ENCODE measurements around the gene TAOK2. TPM values are rescaled to one million over a fixed set of nuclear protein-coding genes. Genes with fewer than 3 reads are reported as not detected.

TAOK2 gene
- total RNA-seq, 1 donor from 2014 or later: 50.0 TPM

DNA sequence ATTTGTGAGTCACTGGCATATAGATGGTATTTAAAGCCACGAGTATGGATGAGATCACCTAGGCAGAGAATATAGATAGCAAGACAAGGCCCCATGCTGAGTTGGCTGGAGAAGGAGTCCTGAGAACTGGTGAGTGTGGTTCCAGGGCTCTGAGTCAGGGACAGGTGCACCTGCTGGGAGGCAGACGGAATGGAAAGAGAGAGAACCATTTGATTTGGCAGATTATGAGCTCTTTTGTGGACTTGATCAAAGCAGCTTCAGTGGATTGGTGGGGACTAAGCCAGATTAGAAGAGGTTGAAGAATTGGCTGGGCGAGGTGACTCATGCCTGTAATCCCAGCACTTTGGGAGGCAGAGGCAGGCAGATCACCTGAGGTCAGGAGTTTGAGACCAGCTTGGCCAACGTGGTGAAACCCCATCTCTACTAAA is 45.1 kb downstream of the TAOK2 start:
- Mint-ChIP-seq H3K4me3 (ENCODE audit: unreplicated experiment) (no peak overlapping the region), H3K9me3 (ENCODE audit: low read depth) (no peaks in the 10 kb centered on the region), H3K36me3 (ENCODE audit: low read depth) (no peaks in the 10 kb centered on the region), H3K27me3 (ENCODE audit: low read depth) (peaks cover 3% of the 10 kb centered on the region), H3K27ac (ENCODE audit: unreplicated experiment) (no peak overlapping the region), H3K4me1 (ENCODE audit: low read depth) (peaks cover 5% of the 10 kb centered on the region)
- TF ChIP-seq, protein P1, sequence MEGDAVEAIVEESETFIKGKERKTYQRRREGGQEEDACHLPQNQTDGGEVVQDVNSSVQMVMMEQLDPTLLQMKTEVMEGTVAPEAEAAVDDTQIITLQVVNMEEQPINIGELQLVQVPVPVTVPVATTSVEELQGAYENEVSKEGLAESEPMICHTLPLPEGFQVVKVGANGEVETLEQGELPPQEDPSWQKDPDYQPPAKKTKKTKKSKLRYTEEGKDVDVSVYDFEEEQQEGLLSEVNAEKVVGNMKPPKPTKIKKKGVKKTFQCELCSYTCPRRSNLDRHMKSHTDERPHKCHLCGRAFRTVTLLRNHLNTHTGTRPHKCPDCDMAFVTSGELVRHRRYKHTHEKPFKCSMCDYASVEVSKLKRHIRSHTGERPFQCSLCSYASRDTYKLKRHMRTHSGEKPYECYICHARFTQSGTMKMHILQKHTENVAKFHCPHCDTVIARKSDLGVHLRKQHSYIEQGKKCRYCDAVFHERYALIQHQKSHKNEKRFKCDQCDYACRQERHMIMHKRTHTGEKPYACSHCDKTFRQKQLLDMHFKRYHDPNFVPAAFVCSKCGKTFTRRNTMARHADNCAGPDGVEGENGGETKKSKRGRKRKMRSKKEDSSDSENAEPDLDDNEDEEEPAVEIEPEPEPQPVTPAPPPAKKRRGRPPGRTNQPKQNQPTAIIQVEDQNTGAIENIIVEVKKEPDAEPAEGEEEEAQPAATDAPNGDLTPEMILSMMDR (IDR thresholded peaks at IDR 0.05): no peak
- no peak for DNase-seq (ENCODE audit: low spot score)

DNA sequence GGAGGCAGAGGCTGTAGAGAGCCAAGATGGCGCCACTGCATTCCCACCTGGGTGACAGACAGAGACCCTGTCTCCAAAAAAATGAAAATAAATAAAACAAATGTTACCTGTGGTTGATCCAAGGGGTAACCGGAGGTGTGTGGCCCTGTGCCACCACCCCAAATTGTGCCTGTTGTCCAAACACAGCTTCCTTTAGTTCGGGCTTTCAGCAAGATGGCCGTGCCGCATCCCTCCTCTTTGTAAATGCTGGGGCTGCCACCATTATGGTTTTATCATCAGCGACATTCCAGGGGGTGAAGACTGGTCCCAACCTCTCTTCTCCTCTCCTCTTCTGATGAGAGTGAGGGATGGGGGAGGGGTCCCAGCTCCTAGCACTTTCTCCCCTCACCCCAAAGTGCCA is 49.2 kb downstream of the TAOK2 start, which contains the start of gene C16orf92:
Gene C16orf92 (plus strand): TSS at position 312 of the 400 bp plus-strand sequence. CDS start 143 bp downstream, outside the sequence.
- Mint-ChIP-seq H3K27ac (ENCODE audit: unreplicated experiment) (no peak within 1 kb of the TSS), H3K36me3 (ENCODE audit: low read depth) (no peaks in the 10 kb centered on the region), H3K27me3 (ENCODE audit: low read depth) (peaks cover 18% of the 10 kb centered on the region), H3K4me1 (ENCODE audit: low read depth) (peaks cover 5% of the 10 kb centered on the region), H3K9me3 (ENCODE audit: low read depth) (no peaks in the 10 kb centered on the region), H3K4me3 (ENCODE audit: unreplicated experiment) (no peak within 1 kb of the TSS)
- TF ChIP-seq, protein P1 (IDR thresholded peaks at IDR 0.05): no peak
- no peak for DNase-seq (ENCODE audit: low spot score)

DNA sequence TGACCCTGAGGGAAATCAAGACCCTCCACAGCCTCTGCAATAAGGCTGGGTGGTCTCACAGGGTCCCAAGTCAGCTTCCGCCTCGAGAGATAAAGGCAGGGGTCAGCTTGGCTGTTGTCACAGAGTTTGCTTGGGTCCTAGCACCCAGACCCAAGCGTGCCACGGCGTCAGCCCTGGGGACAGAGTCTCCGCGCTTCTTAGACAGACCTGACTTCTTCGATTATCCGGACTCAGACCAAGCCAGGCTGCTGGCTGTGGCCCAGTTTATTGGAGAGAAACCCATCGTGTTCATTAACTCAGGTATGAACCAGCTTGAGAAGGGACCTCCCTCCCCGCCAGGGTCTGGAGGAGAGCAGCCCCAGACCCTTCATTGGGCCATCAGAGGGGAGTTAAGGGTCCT is 49.9 kb downstream of the TAOK2 start:
- TF ChIP-seq, protein P1 (IDR thresholded peaks at IDR 0.05): no peak
- Mint-ChIP-seq H3K27ac (ENCODE audit: unreplicated experiment) (no peak overlapping the region), H3K4me1 (ENCODE audit: low read depth) (peaks cover 5% of the 10 kb centered on the region), H3K27me3 (ENCODE audit: low read depth) (peaks cover 20% of the 10 kb centered on the region), H3K36me3 (ENCODE audit: low read depth) (no peaks in the 10 kb centered on the region), H3K9me3 (ENCODE audit: low read depth) (no peaks in the 10 kb centered on the region), H3K4me3 (ENCODE audit: unreplicated experiment) (no peak overlapping the region)
- DNase-seq (ENCODE audit: low spot score): no peak

DNA sequence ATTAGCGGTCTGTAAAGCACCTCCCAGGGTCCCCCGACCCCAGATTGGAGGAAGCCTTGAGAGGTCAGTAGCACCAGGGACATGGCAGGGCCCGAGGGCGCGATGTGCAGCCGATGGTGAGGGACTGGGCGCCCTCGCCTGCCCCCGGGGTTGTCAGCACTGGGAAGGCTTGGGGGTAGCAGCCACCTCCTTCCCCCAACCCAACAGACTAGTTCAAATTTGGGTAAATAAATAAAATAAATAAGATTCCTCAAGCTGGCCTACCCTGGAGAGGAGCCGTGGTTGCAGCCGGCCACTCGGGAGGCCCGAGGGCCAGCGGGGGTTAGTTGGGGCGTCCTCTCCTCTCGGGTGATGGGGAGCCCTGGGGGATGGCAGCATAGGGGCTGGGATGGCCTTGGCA is 50.8 kb downstream of the TAOK2 start:
- no peaks in the 10 kb centered on the region for H3K36me3 Mint-ChIP-seq (ENCODE audit: low read depth)
- no peak for DNase-seq (ENCODE audit: low spot score)
- peaks cover 24% of the 10 kb centered on the region for H3K27me3 Mint-ChIP-seq (ENCODE audit: low read depth)
- H3K27ac Mint-ChIP-seq (ENCODE audit: unreplicated experiment): no peak overlapping the region
- no peak overlapping the region for H3K4me3 Mint-ChIP-seq (ENCODE audit: unreplicated experiment)
- TF ChIP-seq, protein P1 (IDR thresholded peaks at IDR 0.05): no peak
- peaks cover 5% of the 10 kb centered on the region for H3K4me1 Mint-ChIP-seq (ENCODE audit: low read depth)
- no peaks in the 10 kb centered on the region for H3K9me3 Mint-ChIP-seq (ENCODE audit: low read depth)

DNA sequence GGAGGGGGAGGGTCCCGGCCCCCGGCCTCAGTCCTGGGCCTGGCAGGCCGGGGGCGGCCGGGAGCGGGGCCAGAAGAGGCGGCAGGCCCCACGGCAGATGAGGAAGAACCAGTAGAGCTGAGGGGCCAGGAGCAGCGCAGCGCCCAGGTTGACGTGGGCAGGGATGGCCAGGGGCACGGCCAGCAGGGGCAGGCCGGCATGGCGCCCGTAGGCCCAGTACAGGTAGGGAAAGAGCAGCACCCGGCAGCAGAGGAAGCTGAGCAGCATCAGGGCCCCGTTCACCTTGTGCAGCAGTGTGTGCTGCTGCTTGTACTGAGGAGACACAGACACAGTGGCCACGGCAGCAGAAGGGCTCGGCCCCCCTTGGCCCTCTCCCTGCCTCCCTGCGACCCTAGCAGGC is 51.5 kb downstream of the TAOK2 start:
- DNase-seq (ENCODE audit: low spot score): no peak
- no peak overlapping the region for H3K4me3 Mint-ChIP-seq (ENCODE audit: unreplicated experiment)
- TF ChIP-seq, protein P1 (IDR thresholded peaks at IDR 0.05): no peak
- H3K9me3 Mint-ChIP-seq (ENCODE audit: low read depth): no peaks in the 10 kb centered on the region
- no peaks in the 10 kb centered on the region for H3K36me3 Mint-ChIP-seq (ENCODE audit: low read depth)
- H3K4me1 Mint-ChIP-seq (ENCODE audit: low read depth): peaks cover 5% of the 10 kb centered on the region
- no peak overlapping the region for H3K27ac Mint-ChIP-seq (ENCODE audit: unreplicated experiment)
- H3K27me3 Mint-ChIP-seq (ENCODE audit: low read depth): peaks cover 32% of the 10 kb centered on the region

All from chondrocyte (in vitro differentiated cells).